ENCODE measurements around the gene CMIP. TPM values are rescaled to one million over a fixed set of nuclear protein-coding genes. Genes with fewer than 3 reads are reported as not detected.
"Not testable (repeated sequence)": the region's sequence is repeated elsewhere in the genome, so short reads cannot be mapped to it uniquely, and the experiment has no call there.

CMIP gene
- total RNA-seq, 1 experiment from 2014 or later, result 1.4 TPM

DNA sequence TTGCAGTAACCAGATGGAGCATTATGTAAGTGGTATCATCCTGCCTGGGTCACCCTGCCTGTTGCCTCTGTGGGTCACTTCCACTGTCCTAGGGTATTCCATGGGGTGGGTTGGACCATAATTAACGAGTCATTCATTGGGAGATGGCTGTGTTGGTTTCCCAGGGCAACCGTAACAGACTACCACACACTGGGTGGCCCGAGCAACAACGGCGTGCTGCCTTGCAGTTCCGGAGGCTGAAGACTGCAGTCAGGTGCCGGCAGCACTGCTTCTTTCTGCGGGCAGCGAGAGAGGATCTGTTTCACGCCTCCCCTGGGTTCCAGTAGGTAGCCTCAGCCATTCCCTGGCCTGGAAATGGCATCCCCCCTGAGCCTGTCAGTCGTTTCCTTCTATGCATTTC is 28.9 kb upstream of the CMIP start:
- no peak for DNase-seq
- no peaks in the 10 kb centered on the region for H3K36me3 ChIP-seq
- H3K4me3 ChIP-seq, result no peak overlapping the region
- no peaks in the 10 kb centered on the region for H3K27me3 ChIP-seq
- H3K9me3 ChIP-seq, result no peaks in the 10 kb centered on the region

DNA sequence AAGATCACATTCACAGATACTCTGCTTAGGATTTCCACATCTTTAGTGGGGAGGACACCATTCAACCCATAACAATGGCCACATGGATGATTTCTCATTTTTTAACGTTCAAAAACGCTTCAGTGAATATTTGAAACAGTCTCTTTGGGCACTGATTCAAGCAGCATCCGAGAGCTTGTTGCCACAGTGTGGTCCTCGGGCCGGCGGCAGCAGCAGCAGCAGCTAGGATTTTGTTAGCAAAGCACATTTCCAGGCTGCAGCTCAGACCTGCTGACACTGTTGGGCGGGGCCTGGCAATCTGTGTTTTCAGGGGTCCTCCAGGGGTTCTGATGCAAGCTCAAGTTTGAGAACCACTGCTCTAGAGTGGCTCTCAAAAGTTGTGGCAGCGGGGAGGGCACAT is 27.9 kb upstream of the CMIP start:
- Histone ChIP-seq H3K27me3 (no peaks in the 10 kb centered on the region), H3K4me3 (no peak overlapping the region), H3K36me3 (no peaks in the 10 kb centered on the region), H3K9me3 (no peaks in the 10 kb centered on the region)
- DNase-seq, result no peak

DNA sequence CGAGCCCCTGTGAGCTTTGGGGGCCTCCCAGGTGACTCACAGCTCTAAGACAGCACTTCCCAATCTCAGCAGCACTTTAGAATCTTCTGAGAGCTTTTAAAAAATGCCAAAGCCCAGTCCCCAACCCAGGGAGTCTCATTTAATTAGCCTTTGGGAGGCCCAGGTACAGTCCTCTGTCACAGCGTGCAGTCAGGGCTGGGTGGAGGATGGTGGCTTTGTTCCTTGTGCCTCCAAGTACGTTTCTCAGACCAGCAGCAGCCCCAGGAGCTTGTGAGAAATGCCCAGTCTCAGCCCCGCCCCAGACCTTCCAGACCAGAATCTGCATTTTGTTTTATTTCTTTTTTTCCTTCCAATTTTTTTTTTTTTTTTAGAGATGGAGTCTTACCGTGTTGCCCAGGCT is 27.4 kb upstream of the CMIP start:
- H3K27me3 ChIP-seq, result no peaks in the 10 kb centered on the region

DNA sequence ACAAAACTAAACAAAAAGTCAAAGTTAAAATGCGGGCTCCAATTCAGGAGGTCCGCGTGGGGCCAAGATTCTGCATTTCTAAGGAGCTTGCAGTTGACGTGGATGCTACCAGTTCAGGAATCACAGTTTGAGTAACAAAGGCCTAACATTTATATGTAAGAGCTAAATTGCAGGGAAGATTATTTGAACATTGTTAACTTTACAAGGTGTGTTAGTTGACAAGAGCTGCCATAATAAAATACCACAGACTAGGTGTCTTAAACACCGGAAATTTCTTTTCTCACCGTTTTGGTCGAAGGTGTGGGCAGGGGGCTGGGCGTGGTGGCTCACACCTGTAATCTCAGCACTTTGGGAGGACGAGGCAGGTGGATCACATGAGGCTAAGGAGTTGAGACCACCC is 24.8 kb upstream of the CMIP start:
- Histone ChIP-seq H3K4me3 (no peak overlapping the region), H3K27me3 (no peaks in the 10 kb centered on the region), H3K9me3 (no peaks in the 10 kb centered on the region), H3K36me3 (no peaks in the 10 kb centered on the region)
- no peak for DNase-seq

More for the DNA sequence above, 27.4 kb upstream of the CMIP start:
- DNase-seq, result no peak
- no peaks in the 10 kb centered on the region for H3K9me3 ChIP-seq
- no peaks in the 10 kb centered on the region for H3K36me3 ChIP-seq
- H3K4me3 ChIP-seq, result no peak overlapping the region

DNA sequence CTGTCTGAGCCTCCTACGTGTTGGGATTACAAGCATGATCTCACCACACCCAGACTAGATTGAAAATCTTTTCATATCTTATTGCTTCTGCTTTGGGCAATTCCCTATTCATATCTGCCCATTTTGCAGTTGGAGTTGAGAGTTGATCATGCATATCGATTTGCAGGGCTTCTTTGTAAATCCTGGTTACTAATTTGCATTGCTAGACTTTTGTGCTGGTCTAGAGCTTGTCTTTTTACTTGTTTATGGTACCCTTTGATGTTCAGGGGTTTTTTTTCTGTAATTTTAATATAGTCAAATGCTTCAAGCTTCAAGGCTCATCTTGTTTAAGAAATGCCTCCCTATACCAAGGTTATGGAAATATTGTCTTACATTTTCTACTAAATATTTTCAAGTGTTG is 23.5 kb upstream of the CMIP start:
- no peaks in the 10 kb centered on the region for H3K36me3 ChIP-seq
- DNase-seq, result no peak

DNA sequence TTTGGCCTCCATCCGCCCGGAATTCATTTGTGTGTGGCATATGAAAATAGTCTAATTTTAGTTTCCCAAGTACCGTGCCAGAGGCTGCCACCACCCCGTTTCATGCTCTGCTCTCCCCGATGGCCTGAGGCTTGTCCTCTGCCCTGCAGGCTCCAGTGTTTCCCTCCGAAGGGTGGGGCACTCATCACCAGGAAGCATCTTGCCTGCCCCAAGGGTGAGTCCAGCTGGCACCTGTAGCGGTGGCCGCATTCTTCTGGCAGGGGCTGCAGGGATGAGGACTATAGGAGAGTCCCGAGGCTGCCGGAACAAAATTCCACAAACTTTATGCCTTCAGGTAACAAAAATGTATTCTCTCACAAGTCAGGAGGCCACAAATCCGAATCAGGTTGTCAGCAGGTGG is 23.1 kb upstream of the CMIP start:
- H3K4me3 ChIP-seq, result no peak overlapping the region
- no peaks in the 10 kb centered on the region for H3K27me3 ChIP-seq
- no peaks in the 10 kb centered on the region for H3K36me3 ChIP-seq
- DNase-seq, result no peak
- no peaks in the 10 kb centered on the region for H3K9me3 ChIP-seq

More for the DNA sequence above, 23.5 kb upstream of the CMIP start:
- Histone ChIP-seq H3K4me3 (no peak overlapping the region), H3K27me3 (no peaks in the 10 kb centered on the region), H3K9me3 (no peaks in the 10 kb centered on the region)

DNA sequence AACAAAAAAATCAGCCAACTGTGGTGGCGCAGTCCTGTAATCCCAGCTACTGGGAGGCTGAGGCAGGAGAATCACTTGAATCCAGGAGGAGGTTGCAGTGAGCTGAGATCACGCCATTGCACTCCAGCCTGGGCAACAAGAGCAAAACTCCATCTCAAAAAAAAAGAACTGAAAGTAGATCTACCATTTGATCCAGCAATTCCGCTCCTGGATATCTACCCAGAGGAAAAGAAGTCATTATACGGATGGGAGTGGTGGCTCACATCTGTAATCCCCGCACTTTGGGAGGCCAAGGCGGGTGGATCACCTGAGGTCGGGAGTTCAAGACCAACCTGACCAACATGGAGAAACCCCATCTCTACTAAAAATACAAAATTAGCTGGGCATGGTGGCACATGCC is 22.5 kb upstream of the CMIP start:
- H3K27me3 ChIP-seq, H3K9me3 ChIP-seq, H3K4me3 ChIP-seq, DNase-seq, H3K36me3 ChIP-seq: not testable (repeated sequence)

DNA sequence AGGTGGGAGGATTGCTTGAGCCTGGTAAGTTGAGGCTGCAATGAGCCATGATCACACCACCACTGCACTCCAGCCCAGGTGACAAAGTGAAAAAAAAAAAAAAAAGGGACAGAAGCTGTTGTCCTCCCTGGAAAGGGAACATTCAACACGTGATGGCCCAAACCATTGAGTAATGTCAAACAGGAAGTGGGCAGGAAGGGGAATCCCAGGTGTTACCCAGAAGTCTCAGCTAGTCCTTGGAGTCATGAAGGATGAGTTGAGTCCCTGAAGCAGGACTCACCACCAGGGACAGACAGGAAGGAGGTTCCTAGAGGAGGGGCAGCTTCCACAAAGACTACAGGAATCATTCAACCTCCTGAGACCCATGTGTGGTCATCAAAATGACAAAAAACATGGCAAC is 19.8 kb upstream of the CMIP start:
- no peaks in the 10 kb centered on the region for H3K27me3 ChIP-seq
- no peak overlapping the region for H3K4me3 ChIP-seq
- DNase-seq, result no peak
- no peaks in the 10 kb centered on the region for H3K36me3 ChIP-seq
- no peaks in the 10 kb centered on the region for H3K9me3 ChIP-seq

DNA sequence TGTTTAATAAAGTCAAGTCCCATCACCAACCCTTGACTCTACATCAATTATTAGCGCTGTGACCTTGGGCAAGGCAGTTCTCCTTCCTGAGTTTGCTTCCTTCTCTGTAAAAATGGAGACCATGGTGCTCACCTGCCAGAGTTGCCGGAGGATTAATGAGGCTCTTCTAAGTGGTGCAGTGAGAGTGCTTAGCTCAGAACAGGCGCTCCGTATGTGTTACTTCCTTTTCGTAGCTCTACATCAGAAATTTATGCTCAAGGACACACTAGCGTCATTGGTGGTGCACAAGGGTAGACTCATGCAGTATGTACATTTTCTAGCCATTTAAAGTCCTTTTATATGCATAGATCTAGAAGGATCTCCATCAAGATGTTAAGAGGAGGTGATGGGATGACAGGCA is 17.4 kb upstream of the CMIP start:
- no peak overlapping the region for H3K4me3 ChIP-seq
- H3K27me3 ChIP-seq, result no peaks in the 10 kb centered on the region
- no peaks in the 10 kb centered on the region for H3K36me3 ChIP-seq
- no peak for DNase-seq
- no peaks in the 10 kb centered on the region for H3K9me3 ChIP-seq

DNA sequence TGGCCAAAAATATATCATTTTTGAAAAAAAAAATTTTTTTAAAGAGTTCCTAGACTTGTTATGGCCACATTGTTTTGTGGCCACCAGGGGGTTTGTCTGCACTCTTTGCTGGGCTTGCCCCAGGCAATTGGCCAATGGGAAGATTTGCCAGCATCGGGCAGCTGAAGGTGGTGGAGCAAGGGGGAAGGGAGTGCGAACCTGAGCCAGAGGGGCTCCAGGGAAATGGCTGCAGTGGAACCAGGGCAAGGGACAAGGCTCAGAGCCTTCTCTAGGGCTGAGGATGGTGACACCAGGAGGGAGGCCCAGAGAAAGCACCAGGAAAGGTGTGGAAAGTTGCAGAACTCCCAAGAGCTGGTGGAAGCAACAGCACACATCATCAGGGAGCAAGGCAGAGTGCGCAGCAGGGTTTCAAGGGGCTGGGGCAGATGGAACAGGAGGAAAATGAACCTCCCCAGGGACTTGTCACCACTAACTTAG is 15.5 kb upstream of the CMIP start:
- no peaks in the 10 kb centered on the region for H3K9me3 ChIP-seq
- H3K27me3 ChIP-seq, result no peaks in the 10 kb centered on the region
- no peak overlapping the region for H3K4me3 ChIP-seq
- peak; percentile 59 for DNase-seq
- H3K36me3 ChIP-seq, result no peaks in the 10 kb centered on the region

DNA sequence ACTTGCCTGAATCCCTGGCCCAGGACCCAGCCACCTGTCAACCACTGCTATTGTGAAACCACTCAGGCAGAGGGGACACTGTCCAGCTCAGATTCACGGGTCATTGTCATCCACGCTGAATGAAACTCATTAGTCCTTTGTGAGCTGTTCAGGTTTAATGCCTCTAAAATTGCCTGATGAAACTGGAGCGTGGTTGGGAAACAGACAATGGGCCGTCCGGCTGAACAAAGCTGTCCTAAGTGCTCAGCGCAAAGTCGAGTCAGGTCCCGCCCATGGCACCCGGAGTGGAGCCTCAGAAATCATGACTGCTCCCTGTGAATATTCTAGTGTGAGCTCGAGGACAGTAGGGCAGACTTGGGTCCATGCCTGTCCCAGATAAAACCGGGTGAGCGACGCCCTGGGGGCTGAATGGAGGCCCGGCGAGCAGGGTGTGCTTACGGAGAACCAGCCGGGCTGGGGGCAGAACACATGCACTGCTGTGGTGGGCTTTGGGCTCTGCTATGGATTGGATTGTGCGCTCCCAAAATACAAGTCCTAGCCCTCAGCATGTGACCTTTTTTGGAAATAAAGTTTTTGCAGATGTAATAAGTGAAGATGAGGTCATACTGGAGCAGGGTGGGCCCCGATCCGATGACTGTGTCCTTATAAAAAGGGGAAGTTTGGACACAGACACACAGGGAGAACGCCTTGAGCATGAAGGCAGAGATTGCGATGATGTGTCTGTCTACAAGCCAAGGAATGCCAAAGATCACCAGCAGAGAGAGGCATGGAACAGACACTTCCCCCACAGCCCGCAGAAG is 12.9 kb upstream of the CMIP start:
- no peak overlapping the region for H3K4me3 ChIP-seq
- no peaks in the 10 kb centered on the region for H3K9me3 ChIP-seq
- H3K27me3 ChIP-seq, result no peaks in the 10 kb centered on the region

DNA sequence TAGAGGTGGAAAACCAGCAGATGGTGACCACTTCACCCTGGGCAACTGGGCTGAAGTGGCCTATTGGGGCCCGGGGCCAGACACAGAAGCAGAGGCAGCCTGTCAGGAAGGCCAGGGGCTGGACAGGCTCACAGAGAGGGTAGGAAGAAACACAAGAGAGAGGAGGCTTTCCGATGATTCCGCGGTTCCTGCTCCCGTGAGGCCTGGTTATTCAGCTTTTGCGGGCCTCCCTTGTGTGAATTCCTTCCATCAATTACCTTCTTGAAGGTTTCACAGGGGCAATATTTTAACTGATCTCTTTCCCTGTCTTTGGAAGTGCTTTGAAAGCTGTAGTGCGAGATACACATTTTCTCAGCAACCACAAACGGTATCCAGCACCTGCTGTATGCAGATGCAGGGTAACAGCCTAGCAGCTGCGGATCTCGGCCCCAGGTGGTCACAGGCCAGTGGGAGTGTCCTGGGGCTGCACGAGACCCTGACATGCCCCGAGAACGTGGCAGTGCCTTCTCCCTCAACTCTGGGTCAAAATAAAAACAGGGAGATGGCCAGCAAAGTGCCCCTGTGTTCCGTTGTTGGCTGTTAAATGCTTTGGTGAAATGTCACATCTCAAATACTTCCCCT is 11.6 kb upstream of the CMIP start:
- Histone ChIP-seq H3K27me3 (no peaks in the 10 kb centered on the region), H3K9me3 (no peaks in the 10 kb centered on the region), H3K4me3 (no peak overlapping the region), H3K36me3 (no peaks in the 10 kb centered on the region)
- DNase-seq, result no peak

More for the DNA sequence above, 12.9 kb upstream of the CMIP start:
- DNase-seq, result peak; percentile 80
- no peaks in the 10 kb centered on the region for H3K36me3 ChIP-seq

DNA sequence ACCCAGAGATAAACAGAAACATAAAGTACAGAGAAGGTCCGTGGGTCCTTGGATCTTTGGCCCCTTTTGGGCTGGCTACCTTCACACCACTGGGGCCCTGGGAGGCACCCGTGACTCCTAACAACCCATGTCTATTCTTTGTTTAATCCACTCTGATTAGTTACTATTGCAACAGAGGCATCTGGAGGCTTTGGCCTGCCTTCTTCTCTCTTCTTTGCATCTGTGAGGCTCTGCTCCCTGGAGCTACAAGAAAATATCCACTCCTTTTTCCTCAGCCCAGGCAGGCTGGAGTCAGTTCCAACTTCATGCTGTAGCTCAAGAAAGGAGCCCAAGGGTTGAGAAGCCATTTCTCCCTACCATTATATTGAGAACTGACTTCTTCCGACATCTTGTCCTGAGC is 9.5 kb upstream of the CMIP start:
- Histone ChIP-seq H3K36me3 (no peaks in the 10 kb centered on the region), H3K4me3 (no peak overlapping the region), H3K27me3 (no peaks in the 10 kb centered on the region), H3K9me3 (no peaks in the 10 kb centered on the region)
- no peak for DNase-seq

DNA sequence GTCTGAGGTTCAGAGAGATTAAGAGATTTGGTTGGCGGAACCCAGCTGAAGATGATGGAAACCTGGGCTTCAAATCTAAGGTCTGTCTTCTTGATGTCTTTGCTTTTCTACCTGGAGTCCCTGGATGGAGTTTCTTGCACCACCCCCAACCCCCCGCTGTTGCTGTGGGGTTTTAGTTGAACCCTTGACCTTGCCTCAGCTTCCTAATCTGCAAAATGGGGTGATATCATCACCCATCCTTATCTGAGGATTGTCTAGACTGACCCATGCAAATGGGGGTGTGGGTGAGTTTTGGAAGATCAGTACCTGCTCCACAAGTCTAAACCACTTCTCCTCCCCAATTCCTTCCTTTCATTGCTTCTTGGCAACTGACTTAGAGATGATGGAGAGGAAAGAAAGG is 9.0 kb upstream of the CMIP start:
- no peaks in the 10 kb centered on the region for H3K9me3 ChIP-seq
- H3K36me3 ChIP-seq, result no peaks in the 10 kb centered on the region
- H3K27me3 ChIP-seq, result no peaks in the 10 kb centered on the region
- no peak overlapping the region for H3K4me3 ChIP-seq
- DNase-seq, result no peak

DNA sequence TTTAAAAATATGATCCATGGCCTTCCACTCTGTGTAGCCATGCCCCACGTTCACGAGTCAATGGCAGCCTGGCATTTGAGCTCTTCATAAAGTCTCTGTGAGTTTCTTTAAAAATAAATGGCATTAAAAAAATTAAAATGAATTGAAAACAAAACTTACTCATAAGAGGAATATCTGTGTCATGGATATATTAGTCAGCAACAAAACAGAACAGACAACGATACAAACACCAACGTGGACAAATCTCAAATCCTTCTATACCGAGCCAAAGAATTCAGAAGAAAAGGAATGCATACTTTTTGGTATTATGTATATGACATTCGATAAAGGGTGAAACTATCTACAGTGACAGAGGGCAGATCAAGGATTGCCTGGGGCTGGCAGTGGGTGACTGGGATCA is 8.2 kb upstream of the CMIP start:
- no peak for DNase-seq
- Histone ChIP-seq H3K9me3 (no peaks in the 10 kb centered on the region), H3K4me3 (no peak overlapping the region), H3K27me3 (no peaks in the 10 kb centered on the region), H3K36me3 (no peaks in the 10 kb centered on the region)

DNA sequence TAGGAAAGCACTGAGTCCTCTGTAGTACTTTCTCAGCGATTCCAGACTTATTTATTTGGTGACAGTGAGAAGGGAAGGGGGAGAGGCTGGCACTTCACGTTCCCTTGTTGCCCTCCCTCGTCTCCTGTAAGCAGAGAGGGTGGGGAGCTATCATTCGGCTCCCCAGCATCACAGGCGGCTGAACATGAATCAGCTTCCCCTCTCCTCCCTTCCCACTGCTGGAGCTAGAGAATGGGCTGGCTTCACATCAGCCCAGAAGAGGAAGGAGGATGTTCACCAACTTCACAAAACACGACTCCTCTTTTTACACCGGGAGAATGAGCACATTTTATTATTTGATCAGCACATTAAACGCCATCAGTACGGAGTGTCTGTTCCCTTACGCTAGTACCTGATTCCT is 6.7 kb upstream of the CMIP start:
- Histone ChIP-seq H3K27me3 (no peaks in the 10 kb centered on the region), H3K9me3 (no peaks in the 10 kb centered on the region)
- DNase-seq, result no peak

DNA sequence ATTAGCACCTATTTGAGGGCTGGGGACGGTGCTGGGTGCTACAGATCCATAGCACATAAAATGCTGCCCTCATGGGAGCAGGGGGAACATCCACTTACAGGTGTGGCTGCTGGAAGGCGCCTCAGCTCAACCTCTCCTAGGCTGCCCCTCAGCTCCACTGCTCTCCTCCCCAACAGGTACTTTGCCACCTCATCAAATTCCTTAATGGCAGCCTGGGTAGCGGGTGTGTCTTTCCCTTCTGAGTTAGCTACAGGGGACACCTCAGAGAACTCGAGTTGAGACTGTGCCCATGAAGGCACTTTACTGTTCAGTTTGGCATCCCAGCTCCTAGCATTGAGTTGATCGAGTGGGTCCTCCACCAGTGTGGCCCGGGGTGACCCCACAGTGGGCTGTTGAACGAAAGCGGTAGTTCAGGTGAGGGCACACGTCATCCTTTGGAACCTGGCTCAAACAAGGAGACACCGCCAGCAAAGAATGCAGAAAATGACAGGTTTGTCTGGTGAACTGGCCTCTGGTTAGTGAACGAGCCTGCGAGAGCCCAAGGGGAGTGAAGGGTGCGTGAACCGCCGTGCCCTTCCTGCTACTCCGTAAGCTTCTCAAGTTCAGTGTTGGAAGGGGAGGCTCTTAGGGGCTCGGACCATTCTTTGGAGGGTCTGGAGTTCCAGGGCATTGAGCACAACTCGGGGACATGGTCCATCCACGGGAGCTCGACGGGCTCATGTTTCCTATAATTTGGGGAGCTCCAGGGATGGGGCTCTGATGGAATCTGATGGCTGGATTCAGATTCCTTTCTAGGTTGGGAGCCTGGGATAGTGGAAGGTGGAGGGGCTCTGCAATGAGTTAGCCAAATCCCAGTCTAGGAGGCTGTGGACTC is 3.5 kb upstream of the CMIP start:
- no peaks in the 10 kb centered on the region for H3K27me3 ChIP-seq
- no peaks in the 10 kb centered on the region for H3K9me3 ChIP-seq
- no peak for DNase-seq
- no peaks in the 10 kb centered on the region for H3K36me3 ChIP-seq
- no peak overlapping the region for H3K4me3 ChIP-seq

More for the DNA sequence above, 6.7 kb upstream of the CMIP start:
- no peak overlapping the region for H3K4me3 ChIP-seq
- H3K36me3 ChIP-seq, result no peaks in the 10 kb centered on the region

Data from MG63 (cell line).